HG03103 (cell line): ENCODE measurements around the gene STARD4.
A peak's percentile ranks its signal among the peaks of the same experiment; 100 is the strongest.

ENCODE experiments used
- ATAC-seq: cut with Tn5 transposase; IDR thresholded peaks from one replicate; pipeline ENCODE4 v1.9.1; 2021; ENCODE audit warnings: low read depth; ENCODE audit not compliant: unreplicated experiment

STARD4 gene, protein sequence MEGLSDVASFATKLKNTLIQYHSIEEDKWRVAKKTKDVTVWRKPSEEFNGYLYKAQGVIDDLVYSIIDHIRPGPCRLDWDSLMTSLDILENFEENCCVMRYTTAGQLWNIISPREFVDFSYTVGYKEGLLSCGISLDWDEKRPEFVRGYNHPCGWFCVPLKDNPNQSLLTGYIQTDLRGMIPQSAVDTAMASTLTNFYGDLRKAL

GRCh38 chr5:111512375-111513130 is at the start of gene STARD4:
Gene STARD4, minus strand, starts transcription at chr5:111512535. Its CDS starts 5,102 bp downstream, at chr5:111507433.
- peak; percentile 84 for ATAC-seq

DNA sequence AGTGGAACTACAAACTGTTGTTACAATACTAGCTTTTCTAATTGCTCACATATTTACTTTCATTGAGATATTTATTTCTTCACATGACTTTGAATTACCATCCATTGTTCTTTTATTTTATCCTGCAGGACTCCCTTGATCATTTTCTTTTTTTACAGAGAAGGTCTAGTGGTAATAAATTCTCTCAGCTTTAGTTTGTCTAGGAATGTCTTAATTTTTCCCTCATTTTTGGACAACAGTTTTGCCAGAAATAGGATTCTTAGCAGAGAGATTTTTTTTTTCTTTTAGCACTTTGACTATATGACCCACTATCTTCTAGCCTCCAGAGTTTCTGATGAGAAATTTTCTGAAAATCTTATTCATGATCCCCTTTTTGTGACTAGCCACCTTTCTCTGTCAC is 47.3 kb upstream of the STARD4 start:
- no peak for ATAC-seq

- no peak for ATAC-seq
Observed at GRCh38 chr5:111557686-111558085, 45.4 kb upstream of the STARD4 start.

GRCh38 chr5:111557111-111557510 is 44.8 kb upstream of the STARD4 start:
- ATAC-seq: no peak

DNA sequence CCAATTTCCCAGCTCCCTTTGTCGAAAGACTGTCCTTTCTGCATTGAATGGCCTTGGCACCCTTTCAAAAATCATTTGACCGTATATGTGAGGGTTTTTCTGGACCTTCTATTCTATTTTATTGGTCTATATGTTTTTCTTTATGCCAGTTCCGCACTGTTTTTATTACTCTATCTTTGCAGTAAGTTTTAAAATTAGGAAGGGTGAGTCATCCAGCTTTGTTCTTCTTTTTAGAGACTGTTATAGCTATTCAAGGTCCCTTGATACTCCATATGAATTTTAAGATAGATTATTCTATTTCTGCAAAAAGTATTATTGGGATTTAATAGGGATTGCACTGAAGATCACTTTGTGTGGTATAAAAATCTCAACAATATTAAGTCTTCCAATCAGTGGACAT is 44.2 kb upstream of the STARD4 start:
- no peak for ATAC-seq

GRCh38 chr5:111555760-111556159 is 43.4 kb upstream of the STARD4 start:
- ATAC-seq: no peak

DNA sequence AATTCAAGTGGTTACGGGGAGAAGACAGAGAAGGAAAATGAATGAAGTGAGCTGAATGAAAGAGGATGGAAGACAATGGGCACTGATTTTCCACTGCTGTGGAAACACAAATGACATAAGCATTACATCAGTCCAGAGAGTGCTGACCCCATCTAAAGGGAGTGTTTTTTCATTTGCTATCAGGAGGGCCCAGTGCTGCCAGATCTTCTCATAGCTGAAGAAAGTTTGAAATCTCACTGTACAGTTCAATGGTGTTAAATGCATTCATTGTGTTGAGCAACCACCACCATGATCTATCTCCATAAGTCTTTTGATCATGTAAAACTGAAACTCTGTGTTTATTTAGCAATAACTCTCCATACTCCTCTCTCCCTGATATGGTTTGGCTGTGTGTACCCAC is 41.5 kb upstream of the STARD4 start:
- no peak for ATAC-seq

DNA sequence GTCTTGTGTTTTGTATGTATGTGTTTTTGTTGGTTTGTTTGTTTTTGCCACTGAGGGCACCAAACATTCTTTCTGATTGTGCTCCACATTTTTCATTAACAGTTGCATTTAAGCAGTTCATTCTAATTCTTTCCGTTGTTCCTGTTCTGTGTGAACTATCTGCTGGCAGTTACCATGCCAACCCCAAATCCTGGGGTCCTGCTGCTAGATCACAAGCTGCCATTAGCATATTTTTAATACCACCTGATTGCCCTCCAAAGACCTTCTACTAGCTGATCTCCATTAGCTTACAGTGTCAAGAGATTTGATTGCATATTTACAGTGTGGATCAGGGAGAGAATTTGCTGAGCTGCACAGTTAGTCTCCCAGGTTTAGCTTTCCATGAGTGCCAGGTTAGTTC is 40.6 kb upstream of the STARD4 start:
- no peak for ATAC-seq

DNA sequence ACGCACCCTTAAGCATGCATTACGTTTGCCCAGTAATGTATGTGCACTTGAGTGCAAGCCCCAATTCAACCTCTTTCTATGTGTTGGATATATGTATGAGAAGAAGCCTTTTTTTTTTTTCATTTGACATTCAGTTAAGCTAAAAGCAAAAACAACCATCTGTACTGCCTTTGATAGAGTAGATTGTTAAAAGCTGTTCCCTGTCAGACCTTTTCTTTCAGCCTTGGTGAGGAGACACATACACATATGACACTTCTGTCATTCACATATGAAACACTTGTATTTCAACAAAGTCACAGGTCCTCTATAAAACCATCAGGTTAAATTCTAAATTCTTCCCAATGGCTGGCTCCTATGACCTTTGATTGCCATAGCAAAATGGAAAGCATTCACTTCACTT is 40.2 kb upstream of the STARD4 start:
- ATAC-seq: no peak

- no peak for ATAC-seq
Observed at GRCh38 chr5:111551569-111552275, 39.4 kb upstream of the STARD4 start.

DNA sequence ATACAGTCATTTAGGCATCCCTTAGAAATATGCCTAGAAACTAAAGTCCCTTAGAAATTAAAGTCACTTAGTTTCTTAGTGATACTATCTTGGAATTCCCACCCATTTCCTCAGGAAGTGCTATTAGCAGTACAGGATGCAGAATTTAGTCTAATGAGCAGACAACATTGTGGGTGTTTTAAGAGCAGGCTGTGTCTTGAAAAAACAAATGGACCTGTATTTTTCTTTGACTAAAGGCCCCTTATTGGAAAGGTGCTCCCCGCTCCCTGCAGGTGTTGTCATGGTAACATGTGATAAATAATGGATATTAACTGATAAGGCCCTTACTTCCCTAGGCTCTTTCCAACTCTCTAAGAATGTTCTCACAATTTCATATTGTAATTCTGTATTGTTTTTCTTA is 38.8 kb upstream of the STARD4 start:
- ATAC-seq: no peak

- ATAC-seq: peak; percentile 77
Observed at GRCh38 chr5:111550282-111551020, 38.1 kb upstream of the STARD4 start.

DNA sequence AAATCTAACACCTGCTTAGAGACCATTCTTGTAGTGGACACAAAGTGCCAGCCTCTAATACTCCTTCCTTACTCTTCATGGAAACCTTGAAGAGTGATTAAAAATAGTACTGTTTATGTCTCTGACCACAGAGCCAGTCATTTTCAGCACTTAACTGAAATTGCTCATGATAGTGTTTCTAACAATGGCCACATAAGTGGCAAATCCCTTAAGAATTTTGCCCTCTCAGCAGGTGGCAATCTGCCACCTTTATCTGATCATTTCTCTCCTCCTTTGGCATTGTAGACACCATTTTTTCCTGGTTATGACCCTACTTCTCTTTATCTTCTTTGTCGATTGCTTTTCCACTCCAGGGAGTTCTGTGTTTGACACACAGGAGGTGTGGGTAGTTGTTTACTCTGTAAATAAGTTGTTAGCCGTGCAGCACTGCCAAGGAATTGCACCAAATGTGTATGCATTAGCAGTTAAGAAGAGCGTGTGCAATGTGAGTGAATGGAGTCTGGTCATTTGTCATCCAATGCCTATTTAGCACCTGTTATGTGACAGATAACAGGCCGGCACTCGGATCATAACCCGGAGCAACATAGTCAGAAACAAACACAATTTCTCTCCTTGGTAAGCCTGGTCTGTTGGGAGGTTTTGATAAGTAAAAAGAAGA is 36.8 kb upstream of the STARD4 start:
- ATAC-seq: no peak

- no peak for ATAC-seq
Observed at GRCh38 chr5:111548348-111548950, 36.1 kb upstream of the STARD4 start.

DNA sequence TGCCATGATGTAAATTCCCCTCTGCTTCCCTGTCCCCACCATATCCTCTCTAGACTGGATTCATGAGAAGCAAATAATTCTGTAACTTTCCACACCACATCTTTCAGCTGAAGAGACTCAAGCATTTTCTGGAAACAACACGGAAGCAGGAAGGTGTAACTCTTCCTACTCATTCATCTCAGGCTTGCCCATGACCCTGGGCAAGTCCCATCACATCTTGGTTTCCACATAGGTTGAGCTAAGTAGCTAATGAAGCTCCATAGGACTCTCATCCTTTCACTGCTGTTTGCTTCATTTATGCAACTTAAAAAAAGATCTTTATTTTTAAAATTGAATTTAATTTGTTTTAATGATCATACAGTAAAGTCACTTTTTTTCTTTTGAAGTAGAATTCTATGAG is 32.7 kb upstream of the STARD4 start:
- no peak for ATAC-seq

DNA sequence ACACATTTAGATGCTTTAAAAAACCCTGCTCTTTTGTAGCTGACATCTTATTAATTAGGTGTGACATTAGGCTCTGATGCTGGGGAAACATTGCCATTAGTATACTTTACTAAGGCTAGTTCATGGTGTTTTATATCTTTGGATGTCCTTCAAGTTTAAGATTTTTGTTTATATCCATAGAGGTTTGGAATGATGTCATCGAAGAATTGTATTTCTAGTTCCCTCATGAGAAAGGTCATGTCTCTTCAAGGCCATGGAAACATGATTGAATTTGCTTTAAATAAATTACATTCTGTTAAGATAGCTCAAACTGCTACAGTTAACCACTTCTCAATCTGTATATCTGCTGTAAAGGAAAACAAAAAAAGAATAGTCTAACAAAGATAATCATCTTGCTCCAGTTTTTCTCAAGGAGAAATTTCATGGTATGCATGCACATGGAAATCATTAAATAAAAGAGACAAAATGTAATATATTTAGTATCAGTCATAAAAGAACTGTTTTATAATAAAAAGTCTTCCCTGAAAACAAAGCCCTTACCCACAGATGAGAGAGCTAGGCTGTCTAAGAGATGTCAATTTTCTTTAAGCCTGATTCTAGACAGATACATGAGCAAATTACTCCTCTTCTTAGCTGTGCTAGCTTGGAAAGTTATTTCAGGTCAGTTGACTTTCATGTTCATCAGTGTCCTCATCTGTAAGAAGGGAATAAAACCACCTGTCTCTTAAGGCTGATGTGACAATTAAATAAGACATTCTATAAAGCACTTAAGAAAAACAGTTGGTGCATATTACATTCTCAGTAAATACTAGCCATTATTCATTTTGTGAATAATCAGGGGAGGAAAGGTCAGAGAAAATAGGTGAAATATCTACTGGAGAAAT is 25.0 kb upstream of the STARD4 start:
- no peak for ATAC-seq

- no peak for ATAC-seq
Observed at GRCh38 chr5:111535879-111536549, 23.7 kb upstream of the STARD4 start.

DNA sequence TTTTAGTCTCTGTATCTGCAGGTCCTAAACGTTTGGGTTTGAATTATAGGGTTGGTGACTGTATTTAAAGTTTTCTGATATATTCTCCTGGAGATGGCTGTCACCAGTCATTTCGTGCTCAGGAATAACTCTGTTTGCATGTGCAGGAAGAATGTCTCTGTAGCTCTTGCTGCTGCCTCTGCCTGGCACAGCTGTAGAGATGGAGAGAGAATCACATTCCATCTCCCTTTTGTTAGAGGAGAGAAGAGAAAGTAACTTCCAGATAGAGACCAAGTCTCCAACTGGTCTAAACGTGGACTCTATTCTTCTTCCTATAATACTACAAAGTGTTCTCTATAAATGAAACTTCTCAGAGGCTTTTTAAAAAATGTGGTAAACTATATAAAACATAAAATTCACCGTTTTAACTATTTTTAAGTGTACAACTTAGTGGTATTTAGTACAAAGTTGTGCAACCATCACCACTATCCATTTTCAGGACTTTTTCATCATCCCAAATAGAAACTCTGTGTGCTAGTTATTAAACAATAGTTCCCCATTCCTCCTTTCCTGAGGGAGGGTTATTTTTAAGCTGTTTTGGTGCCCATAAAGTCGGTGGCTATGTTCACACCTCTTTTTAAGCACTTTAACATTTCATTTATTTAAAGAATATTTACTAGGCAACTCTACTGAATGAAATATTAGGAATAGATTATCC is 20.7 kb upstream of the STARD4 start:
- ATAC-seq: no peak
